ENCODE data around the gene C1R.

The C1R gene

DNA sequence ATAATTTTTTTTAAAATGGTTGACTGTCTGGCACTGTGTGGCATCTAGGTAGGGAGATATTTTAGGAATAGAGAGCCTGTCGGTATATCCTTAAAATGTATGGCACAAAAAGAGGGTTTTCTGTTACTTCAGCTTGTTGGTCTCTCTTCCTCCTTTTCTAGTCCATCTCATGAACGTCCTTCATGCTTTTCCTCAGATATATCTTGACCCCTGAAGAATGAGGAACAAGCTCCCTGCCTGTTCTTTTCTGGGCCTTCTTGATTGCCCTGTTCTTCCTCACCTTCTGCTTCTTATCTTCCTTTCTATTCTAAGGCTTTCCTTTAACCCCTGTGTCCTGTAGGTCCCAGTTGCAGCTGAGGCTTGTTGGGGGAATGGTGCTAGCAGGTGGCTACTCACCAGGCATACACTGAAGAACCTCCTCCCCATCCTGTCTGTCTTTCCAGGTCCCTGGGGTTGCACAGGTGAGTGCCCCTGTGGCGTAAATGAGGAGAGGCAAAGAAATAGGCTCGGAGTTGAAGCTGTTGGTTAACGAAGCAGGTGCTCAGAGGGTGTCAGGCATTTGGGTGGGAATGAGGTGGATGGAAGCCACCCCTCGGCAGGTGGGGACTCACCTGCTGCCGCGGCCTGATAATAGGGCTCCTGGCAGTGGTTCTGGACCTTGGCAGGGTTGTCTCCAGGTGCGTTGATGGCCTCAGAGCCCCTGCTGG, 7.2 kb upstream of the C1R start:
- TF ChIP-seq, protein P1, sequence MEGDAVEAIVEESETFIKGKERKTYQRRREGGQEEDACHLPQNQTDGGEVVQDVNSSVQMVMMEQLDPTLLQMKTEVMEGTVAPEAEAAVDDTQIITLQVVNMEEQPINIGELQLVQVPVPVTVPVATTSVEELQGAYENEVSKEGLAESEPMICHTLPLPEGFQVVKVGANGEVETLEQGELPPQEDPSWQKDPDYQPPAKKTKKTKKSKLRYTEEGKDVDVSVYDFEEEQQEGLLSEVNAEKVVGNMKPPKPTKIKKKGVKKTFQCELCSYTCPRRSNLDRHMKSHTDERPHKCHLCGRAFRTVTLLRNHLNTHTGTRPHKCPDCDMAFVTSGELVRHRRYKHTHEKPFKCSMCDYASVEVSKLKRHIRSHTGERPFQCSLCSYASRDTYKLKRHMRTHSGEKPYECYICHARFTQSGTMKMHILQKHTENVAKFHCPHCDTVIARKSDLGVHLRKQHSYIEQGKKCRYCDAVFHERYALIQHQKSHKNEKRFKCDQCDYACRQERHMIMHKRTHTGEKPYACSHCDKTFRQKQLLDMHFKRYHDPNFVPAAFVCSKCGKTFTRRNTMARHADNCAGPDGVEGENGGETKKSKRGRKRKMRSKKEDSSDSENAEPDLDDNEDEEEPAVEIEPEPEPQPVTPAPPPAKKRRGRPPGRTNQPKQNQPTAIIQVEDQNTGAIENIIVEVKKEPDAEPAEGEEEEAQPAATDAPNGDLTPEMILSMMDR (IDR thresholded peaks at IDR 0.05; ENCODE audit: borderline replicate concordance, insufficient read depth, low read depth, low read length): no peak
- H3K4me3 ChIP-seq (ENCODE audit: low read depth, low read length): no peak overlapping the region

DNA sequence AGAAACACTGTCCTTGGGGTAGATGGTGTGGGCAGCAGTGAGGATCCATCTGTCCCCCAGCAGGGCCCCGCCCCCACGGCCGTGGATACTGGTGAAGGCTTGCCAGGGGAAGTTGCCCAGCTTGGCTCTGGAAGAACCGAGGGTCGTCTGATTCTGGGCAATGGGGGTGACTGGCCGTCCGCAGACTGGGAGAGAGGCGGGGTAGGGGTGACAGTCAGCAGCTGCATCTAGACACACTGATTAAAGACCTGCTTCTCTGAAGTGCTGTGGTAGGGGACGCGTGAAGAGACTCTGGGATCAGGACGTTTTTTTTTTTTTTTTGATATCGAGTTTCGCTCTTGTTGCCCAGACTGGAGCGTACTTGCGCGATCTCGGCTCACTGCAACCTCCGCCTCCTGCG, 4.7 kb upstream of the C1R start:
- TF ChIP-seq, protein P1 (IDR thresholded peaks at IDR 0.05; ENCODE audit: borderline replicate concordance, insufficient read depth, low read depth, low read length): no peak
- H3K4me3 ChIP-seq (ENCODE audit: low read depth, low read length): no peak overlapping the region

DNA sequence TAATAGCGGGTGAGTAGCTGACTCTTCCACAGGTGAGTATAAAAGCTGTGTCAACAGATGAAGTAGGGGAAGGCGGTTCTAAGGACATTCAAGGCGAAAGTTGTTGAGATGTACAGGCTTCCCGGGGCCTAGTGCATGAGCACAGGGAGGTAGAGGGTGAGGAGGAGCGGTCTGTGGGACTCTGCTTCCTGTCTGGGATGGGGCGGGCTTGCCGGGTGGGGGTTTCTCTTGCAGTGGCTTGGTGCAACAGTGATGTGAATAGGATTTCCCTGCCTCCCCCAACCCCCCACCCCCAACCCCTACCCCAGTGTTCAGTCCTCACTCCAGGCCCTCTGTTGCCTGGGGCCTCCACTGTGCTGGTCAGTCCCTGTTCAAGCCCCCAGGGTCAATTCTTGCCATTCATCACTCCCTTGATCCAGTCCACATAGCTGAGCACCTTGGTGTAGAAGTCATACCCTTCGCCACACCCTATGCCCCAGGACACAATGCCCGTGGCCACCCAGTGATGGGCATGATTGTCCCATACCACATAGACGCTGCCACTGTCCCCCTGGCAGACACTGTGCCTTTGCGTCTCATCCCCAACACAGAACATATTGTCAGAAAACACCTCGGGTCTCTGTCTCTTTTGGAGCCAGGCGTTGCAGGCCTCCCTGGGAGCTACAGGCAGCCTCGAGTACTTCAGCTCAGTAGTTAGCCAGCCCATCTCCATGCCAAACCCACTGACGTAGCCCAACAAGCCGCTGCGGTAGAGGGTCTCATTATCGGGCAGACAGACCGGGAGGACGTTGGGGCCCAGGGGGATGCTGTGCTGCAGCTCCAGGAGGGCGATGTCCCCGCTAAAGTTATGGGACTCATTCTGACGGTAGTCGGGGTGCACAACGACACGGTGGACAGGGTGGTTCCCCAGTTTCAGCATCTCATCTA, 4.0 kb upstream of the C1R start:
- TF ChIP-seq, protein P1 (IDR thresholded peaks at IDR 0.05; ENCODE audit: borderline replicate concordance, insufficient read depth, low read depth, low read length): no peak
- H3K4me3 ChIP-seq (ENCODE audit: low read depth, low read length): no peak overlapping the region

DNA sequence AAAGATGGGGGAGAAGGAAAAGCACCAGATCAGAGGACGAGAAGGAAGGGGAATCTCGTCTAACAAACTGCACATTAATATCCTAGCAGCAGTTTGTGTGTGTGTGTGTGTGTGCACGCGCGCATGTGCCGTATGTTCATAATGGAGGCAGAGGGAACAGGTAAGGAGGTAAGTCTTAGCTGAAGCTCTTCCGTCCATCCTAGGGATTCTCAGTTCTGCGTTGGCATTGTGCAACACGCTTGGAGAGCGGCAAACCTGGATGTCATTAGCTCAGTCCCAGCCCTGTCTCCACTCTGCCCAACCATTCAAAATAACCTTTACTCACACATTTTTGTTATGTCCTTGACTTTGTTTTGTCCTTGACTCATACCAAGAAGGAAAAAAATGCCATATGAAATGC, 1.6 kb upstream of the C1R start:
- TF ChIP-seq, protein P1 (IDR thresholded peaks at IDR 0.05; ENCODE audit: borderline replicate concordance, insufficient read depth, low read depth, low read length): no peak
- H3K4me3 ChIP-seq (ENCODE audit: low read depth, low read length): no peak overlapping the region

DNA sequence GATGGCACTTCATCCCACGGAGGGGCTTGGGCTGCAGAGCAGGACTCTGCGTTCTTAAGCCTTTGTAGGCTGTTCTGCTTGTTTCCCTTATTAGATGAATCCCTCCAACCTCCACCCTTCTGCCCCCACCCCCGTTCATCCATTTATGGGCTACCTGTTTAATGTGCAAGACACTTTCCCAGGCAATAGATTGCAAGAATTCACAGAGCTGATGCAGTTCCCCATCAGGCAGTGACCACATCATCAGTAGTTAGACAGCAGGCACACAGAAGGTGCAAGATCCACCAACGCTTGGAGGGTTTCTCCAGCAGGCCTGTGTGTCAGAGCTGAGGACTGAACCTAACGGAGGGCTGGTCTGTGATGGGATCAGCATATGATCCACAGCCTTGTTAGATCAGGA, 1.2 kb upstream of the C1R start:
- H3K4me3 ChIP-seq (ENCODE audit: low read depth, low read length): no peak overlapping the region
- TF ChIP-seq, protein P1 (IDR thresholded peaks at IDR 0.05; ENCODE audit: borderline replicate concordance, insufficient read depth, low read depth, low read length): no peak

DNA sequence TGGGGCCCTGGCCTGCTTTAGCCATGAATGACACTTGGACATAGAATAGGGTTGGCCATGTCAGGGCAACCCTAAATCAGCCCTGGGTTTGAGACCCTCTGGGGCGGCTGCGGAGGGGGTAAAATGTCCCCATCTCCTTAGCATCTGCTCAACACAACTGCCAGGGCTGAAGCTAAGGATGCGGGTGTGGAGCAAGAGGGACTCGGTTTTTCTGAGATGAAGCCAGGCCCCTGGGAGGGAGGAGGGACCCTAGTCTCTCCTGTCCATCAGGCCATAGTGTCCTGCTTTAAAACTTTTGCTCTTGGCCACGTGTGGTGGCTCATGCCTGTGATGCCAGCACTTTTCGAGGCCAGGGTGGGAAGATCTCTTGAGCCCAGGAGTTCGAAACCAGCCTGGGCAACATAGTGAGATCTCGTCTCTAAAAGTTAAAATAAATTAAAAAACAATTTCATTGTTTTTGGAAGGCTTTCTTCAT, 778 bp upstream of the C1R start:
- no peak overlapping the region for H3K4me3 ChIP-seq (ENCODE audit: low read depth, low read length)
- TF ChIP-seq, protein P1 (IDR thresholded peaks at IDR 0.05; ENCODE audit: borderline replicate concordance, insufficient read depth, low read depth, low read length): no peak
